ENCODE results near the gene CEBPB.

- TF ChIP-seq CTCF (IDR thresholded peaks at IDR 0.05): no peak
- TF ChIP-seq POLR2A (IDR thresholded peaks at IDR 0.05): no peak
Measured at GRCh38 chr20:50188287-50188688, 2.3 kb upstream of the CEBPB start.
